ENCODE data around the gene IGSF23. TPM values are rescaled to one million over a fixed set of nuclear protein-coding genes. Genes with fewer than 3 reads are reported as not detected.

The IGSF23 gene
- total and polyA plus RNA-seq, 2 of the 4 experiments (the other 2 are of a cell fraction) = 0.27 TPM; not detected in 1

- no peak for TF ChIP-seq MAZ (IDR thresholded peaks at IDR 0.05; ENCODE audit: borderline replicate concordance, low read depth, low read length)
- no peak for TF ChIP-seq RFX5 (IDR thresholded peaks at IDR 0.05; ENCODE audit: low read depth, low read length)
Measured at GRCh38 chr19:44570984-44571684, 42.2 kb upstream of the IGSF23 start (continued).

GRCh38 chr19:44571830-44572580 is 41.4 kb upstream of the IGSF23 start:
- H3K9ac ChIP-seq (ENCODE audit: low read depth, low read length) = no peak overlapping the region
- no peak overlapping the region for H3K56ac ChIP-seq (ENCODE audit: extremely low read depth, insufficient read depth, low read length)
- H3K27ac ChIP-seq (ENCODE audit: insufficient read depth, low read length) = no peak overlapping the region
- no peak overlapping the region for H3K4me3 ChIP-seq (ENCODE audit: insufficient read depth, low read depth, low read length)
- no TSS peak for BruUV-seq (replicated peaks)
- peak overlapping the region; percentile 32; the same call in 1 of the 2 replicates for H2BK120ac ChIP-seq (ENCODE audit: low read depth, low read length)
- no peaks in the 10 kb centered on the region; the same call in 1 of the 2 replicates for H3K9me1 ChIP-seq (ENCODE audit: insufficient read depth, low read length)
- dilution Hi-C loops (cut with HindIII; ENCODE audit: low sequenced_read_pairs, unreplicated experiment) = no loop called here
- peak overlapping the region; percentile 57 for H2AK5ac ChIP-seq (ENCODE audit: low read depth, low read length)
- no peaks in the 10 kb centered on the region for H3K36me3 ChIP-seq (ENCODE audit: control insufficient read depth, insufficient read depth, low read length)
- H2BK15ac ChIP-seq (ENCODE audit: low read depth, low read length) = 0 out of 3 replicates have a peak overlapping the region, but pooled peaks have one; percentile 15
- H3K27me3 ChIP-seq (ENCODE audit: control insufficient read depth, insufficient read depth, low read length) = peaks cover 3% of the 10 kb centered on the region; the same call in 1 of the 2 replicates
- no peaks in the 10 kb centered on the region for H3K9me3 ChIP-seq (ENCODE audit: control insufficient read depth, insufficient read depth, low read length)
- H3K79me1 ChIP-seq (ENCODE audit: low read depth in 1 of 2, low read length in 2 of 2) = no peaks in the 10 kb centered on the region
- intact Hi-C loops (cut with micrococcal nuclease) = loop anchor here (1.0 to 10.0 kb wide), 5 partner anchors 85 to 383 kb away; partner anchors contain the start of genes CLPTM1 and NECTIN2
- no peak overlapping the region for H4K8ac ChIP-seq (ENCODE audit: low read depth in 2 of 2, low read length in 2 of 2)
- H4K91ac ChIP-seq (ENCODE audit: insufficient read depth, low read depth, low read length) = no peak overlapping the region; the same call in 1 of the 2 replicates
- peak overlapping the region; percentile 29; the same call in 1 of the 2 replicates for H2BK20ac ChIP-seq (ENCODE audit: low read depth, low read length)
- H2AFZ ChIP-seq (replicated peaks; ENCODE audit: low read length, poor library complexity) = peak overlapping the region; percentile 39
- DNase-seq (no peak), ATAC-seq (ENCODE audit: low read depth) (no peak)
- peak overlapping the region; percentile 36 for H3K4ac ChIP-seq (ENCODE audit: low read depth, low read length)
- peak overlapping the region; percentile 48 for H2AK9ac ChIP-seq (replicated peaks; ENCODE audit: low read depth, low read length, poor library complexity)
- in situ Hi-C loops (cut with MboI; ENCODE audit: low sequenced_read_pairs) = loop anchor here (5.0 to 25.0 kb wide), 3 partner anchors 85 to 270 kb away; partner anchors contain the start of gene CBLC
- POLR2A ChIA-PET (ENCODE audit: unreplicated experiment) = no interaction called here
- no peaks in the 10 kb centered on the region for H4K20me1 ChIP-seq (ENCODE audit: insufficient read depth, low read length)
- H4K5ac ChIP-seq (ENCODE audit: low read depth, low read length) = no peak overlapping the region
- no peak overlapping the region for H3K23ac ChIP-seq (ENCODE audit: low read depth, low read length)
- H2BK5ac ChIP-seq (ENCODE audit: low read depth, low read length, poor library complexity, severe bottlenecking) = no peak overlapping the region
- H3K4me1 ChIP-seq (ENCODE audit: control insufficient read depth, insufficient read depth, low read length) = peaks cover 3% of the 10 kb centered on the region; the same call in 1 of the 2 replicates
- H3K14ac ChIP-seq (replicated peaks; ENCODE audit: low read depth, low read length) = 0 out of 2 replicates have a peak overlapping the region, but pooled peaks have one; percentile 36
- CTCF ChIA-PET = interaction anchor here (1.4 to 2.5 kb wide), 5 partner anchors 71 to 199 kb away, joined by 3 to 16 read pairs (median 4); no protein-coding TSS in a partner anchor
- H3K4me2 ChIP-seq (ENCODE audit: low read depth, low read length) = no peak overlapping the region
- H3K18ac ChIP-seq (ENCODE audit: low read depth, low read length) = no peak overlapping the region
- 83% methylated on average over 1 of the region's 5 CpGs; no CpG with 5 or more reads in 1 of the 2 experiments for WGBS, 2 experiments (ENCODE audit: extremely low coverage in 2 of 2, insufficient read length in 1 of 2)
- no peak for TF ChIP-seq MAFK (IDR thresholded peaks at IDR 0.05; ENCODE audit: low read depth, low read length)
- TF ChIP-seq RAD21 (IDR thresholded peaks at IDR 0.05; ENCODE audit: low read length) = no peak
- no peak for TF ChIP-seq BHLHE40 (IDR thresholded peaks at IDR 0.05; ENCODE audit: low read depth, low read length)
- no peak for TF ChIP-seq ELK1 (IDR thresholded peaks at IDR 0.05; ENCODE audit: borderline replicate concordance, low read depth, low read length)
- TF ChIP-seq MAZ (IDR thresholded peaks at IDR 0.05; ENCODE audit: borderline replicate concordance, low read depth, low read length) = no peak
- no peak for TF ChIP-seq USF2 (IDR thresholded peaks at IDR 0.05; ENCODE audit: low read depth, low read length)
- TF ChIP-seq NFE2L2 (IDR thresholded peaks at IDR 0.05; ENCODE audit: low read depth, low read length) = no peak
- no peak for TF ChIP-seq CTCF (conservative IDR thresholded peaks at IDR 0.05; ENCODE audit: low read depth, low read length)

Data from IMR-90 (cell line).